Cardiac muscle cell (in vitro differentiated cells and primary cell): ENCODE measurements around the gene LRMDA. TPM values are rescaled to one million over a fixed set of nuclear protein-coding genes. Genes with fewer than 3 reads are reported as not detected.

ENCODE experiments used
- DNase-seq, 2 donors: peaks; one replicate each; pipeline versions ENCODE4 v3.0.0 to v3.0.0-alpha.2; 2010 to 2017; ENCODE audit warnings: low read depth in 1 of 2, low spot score in 1 of 2
- H3K27ac ChIP-seq: fragments of 200-600 bp; sonication (generic); 2 replicates; pipeline ENCODE4 v1.5.1; 2016
- H3K27me3 ChIP-seq: fragments of 200-600 bp; sonication (generic); 2 replicates; pipeline ENCODE4 v1.6.0; 2016; ENCODE audit warnings: control low read depth
- H3K36me3 ChIP-seq: fragments of 200-600 bp; sonication (generic); 2 replicates; pipeline ENCODE4 v1.5.1; 2016; ENCODE audit warnings: control low read depth
- H3K4me1 ChIP-seq: fragments of 200-600 bp; sonication (generic); 2 replicates; pipeline ENCODE4 v1.8.1; 2017; ENCODE audit warnings: low read depth, mild to moderate bottlenecking, mixed run types
- H3K4me3 ChIP-seq: fragments of 200-600 bp; sonication (generic); 2 replicates; pipeline ENCODE4 v1.5.1; 2016; ENCODE audit warnings: mild to moderate bottlenecking
- H3K9me3 ChIP-seq: fragments of 200-600 bp; sonication (generic); 2 replicates; pipeline ENCODE4 v1.5.1; 2017; ENCODE audit warnings: low read depth, mild to moderate bottlenecking, control low read depth
- CTCF ChIP-seq: IDR thresholded peaks from 2 replicates; pipeline ENCODE4 v1.5.1; 2012; ENCODE audit warnings: low read depth, mild to moderate bottlenecking, low read length
- polyA plus RNA-seq: library from polyadenylated mRNA; unstranded; fragments of >200 nt; fragmentation: Nextera tagmentation; extraction: Ambion mirVana; gene quantifications from 2 replicates; pipeline ENCODE4 v1.2.1, GENCODE V29; 2016
- total RNA-seq: library from RNA; depleted of rRNA; stranded (reverse); fragments of >200 nt; gene quantifications from 2 replicates; pipeline ENCODE4 v1.2.3, GENCODE V29; 2016

Gene LRMDA
- total and polyA plus RNA-seq, 2 experiments from 2014 or later = 6.2 to 11.7 TPM

- Histone ChIP-seq H3K4me1 (no peaks in the 10 kb centered on the region), H3K27ac (no peak overlapping the region)
These were observed 285.9 kb downstream of the LRMDA start for GRCh38 chr10:75717126-75717916.

GRCh38 chr10:75718991-75719390 is 287.6 kb downstream of the LRMDA start:
- H3K27me3 ChIP-seq = no peaks in the 10 kb centered on the region
- peak in 1 of 2 donors; percentile 6 for DNase-seq
- H3K27ac ChIP-seq = no peak overlapping the region
- TF ChIP-seq CTCF = no peak
- no peak overlapping the region for H3K4me3 ChIP-seq
- H3K4me1 ChIP-seq = no peaks in the 10 kb centered on the region
- no peaks in the 10 kb centered on the region for H3K9me3 ChIP-seq
- no peaks in the 10 kb centered on the region for H3K36me3 ChIP-seq

More at GRCh38 chr10:75717126-75717916, 285.9 kb downstream of the LRMDA start:
- Histone ChIP-seq H3K9me3 (no peaks in the 10 kb centered on the region), H3K27me3 (no peaks in the 10 kb centered on the region), H3K4me3 (no peak overlapping the region), H3K36me3 (no peaks in the 10 kb centered on the region)
- no peak for TF ChIP-seq CTCF
- DNase-seq = peak in 1 of 2 donors; percentile 16

- Histone ChIP-seq H3K27me3 (no peaks in the 10 kb centered on the region), H3K27ac (no peak overlapping the region), H3K36me3 (no peaks in the 10 kb centered on the region), H3K4me3 (no peak overlapping the region), H3K9me3 (no peaks in the 10 kb centered on the region), H3K4me1 (no peaks in the 10 kb centered on the region)
- DNase-seq = peak in 1 of 2 donors; percentile 4
- no peak for TF ChIP-seq CTCF
These were observed 288.7 kb downstream of the LRMDA start for GRCh38 chr10:75720157-75720556.

- Histone ChIP-seq H3K4me3 (no peak overlapping the region), H3K4me1 (no peaks in the 10 kb centered on the region), H3K27ac (no peak overlapping the region), H3K36me3 (no peaks in the 10 kb centered on the region), H3K27me3 (no peaks in the 10 kb centered on the region), H3K9me3 (no peaks in the 10 kb centered on the region)
- no peak for DNase-seq
- no peak for TF ChIP-seq CTCF
These were observed 290.6 kb downstream of the LRMDA start for GRCh38 chr10:75722020-75722419.

- H3K36me3 ChIP-seq = no peaks in the 10 kb centered on the region
- H3K9me3 ChIP-seq = no peaks in the 10 kb centered on the region
- no peak for DNase-seq
- H3K27ac ChIP-seq = no peak overlapping the region
- H3K27me3 ChIP-seq = no peaks in the 10 kb centered on the region
- H3K4me1 ChIP-seq = no peaks in the 10 kb centered on the region
- no peak for TF ChIP-seq CTCF
- no peak overlapping the region for H3K4me3 ChIP-seq
These were observed 291.2 kb downstream of the LRMDA start for GRCh38 chr10:75722609-75723008.
